ENCODE measurements around the gene IFTAP.

- TF ChIP-seq CTCF (IDR thresholded peaks at IDR 0.05) = no peak
- TF ChIP-seq POLR2A (IDR thresholded peaks at IDR 0.05) = no peak
Observed at GRCh38 chr11:36623494-36623893, 29.2 kb downstream of the IFTAP start.
